OCI-LY1 (cell line): ENCODE results near the gene EDN1.

Experiments
- H2AFZ ChIP-seq: fragments of 200-600 bp; sonication (generic), shearing (Covaris generic); 2 replicates; pipeline ENCODE4 v1.6.0; 2014; ENCODE audit warnings: antibody characterized with exemption, mild to moderate bottlenecking, low read length
- H3F3A ChIP-seq: fragments of 200-600 bp; sonication (generic), shearing (Covaris generic); 2 replicates; pipeline ENCODE4 v1.6.0; 2014; ENCODE audit warnings: mild to moderate bottlenecking, antibody characterized with exemption, low read length, moderate library complexity; ENCODE audit not compliant: insufficient read depth
- H3K27ac ChIP-seq: fragments of 200-600 bp; sonication (generic); 2 replicates; pipeline ENCODE4 v1.5.1; 2014; ENCODE audit warnings: low read length, mixed run types, mild to moderate bottlenecking, low read depth; ENCODE audit not compliant: poor library complexity, severe bottlenecking
- H3K27me3 ChIP-seq: fragments of 200-600 bp; sonication (generic); 2 replicates; pipeline ENCODE4 v1.6.0; 2014; ENCODE audit warnings: antibody characterized with exemption, mild to moderate bottlenecking, low read length, moderate library complexity; ENCODE audit not compliant: insufficient read depth
- H3K36me3 ChIP-seq: fragments of 200-600 bp; sonication (generic); 2 replicates; pipeline ENCODE4 v1.6.1; 2014; ENCODE audit warnings: mild to moderate bottlenecking, antibody characterized with exemption, low read length, moderate library complexity, mixed read lengths; ENCODE audit not compliant: insufficient read depth
- H3K4me1 ChIP-seq: fragments of 200-600 bp; sonication (generic); 2 replicates; pipeline ENCODE4 v1.5.1; 2014; ENCODE audit warnings: mild to moderate bottlenecking, low read length, moderate library complexity; ENCODE audit not compliant: insufficient read depth, severe bottlenecking
- H3K4me2 ChIP-seq: fragments of 200-600 bp; sonication (generic), shearing (Covaris generic); 2 replicates; pipeline ENCODE4 v1.6.1; 2014; ENCODE audit warnings: low read length
- H3K4me3 ChIP-seq: fragments of 200-600 bp; sonication (generic); 2 replicates; pipeline ENCODE4 v1.5.1; 2014; ENCODE audit warnings: low read length, low read depth, mild to moderate bottlenecking, mixed read lengths; ENCODE audit not compliant: poor library complexity, severe bottlenecking
- H3K79me2 ChIP-seq: fragments of 200-600 bp; shearing (Covaris generic); 2 replicates; pipeline ENCODE4 v1.6.1; 2016; ENCODE audit warnings: mixed run types, low read length, mixed read lengths; ENCODE audit not compliant: insufficient read depth
- H3K9ac ChIP-seq: fragments of 200-600 bp; sonication (generic), shearing (Covaris generic); 2 replicates; pipeline ENCODE4 v1.6.1; 2014; ENCODE audit warnings: mild to moderate bottlenecking, low read length, mixed read lengths
- H3K9me2 ChIP-seq: fragments of 200-600 bp; sonication (generic), shearing (Covaris generic); 2 replicates; pipeline ENCODE4 v1.6.1; 2014; ENCODE audit warnings: low read depth, mild to moderate bottlenecking, low read length, mixed read lengths
- H3K9me3 ChIP-seq: fragments of 200-600 bp; shearing (Covaris generic); 2 replicates; pipeline ENCODE4 v1.6.1; 2014; ENCODE audit warnings: low read length, mixed read lengths
- H4K20me1 ChIP-seq: fragments of 200-600 bp; sonication (generic), shearing (Covaris generic); 2 replicates; pipeline ENCODE4 v1.6.0; 2016; ENCODE audit warnings: mild to moderate bottlenecking, low read length; ENCODE audit not compliant: insufficient read depth
- EZH2 ChIP-seq: fragments of 200-600 bp; sonication (generic), shearing (Covaris generic); IDR thresholded peaks from 2 replicates; pipeline ENCODE4 v1.8.0; 2017; ENCODE audit warnings: borderline replicate concordance, mixed run types, mild to moderate bottlenecking, antibody characterized with exemption, low read length, moderate library complexity, mixed read lengths
- TF ChIP-seq, protein P1 (sequence below): fragments of 200-600 bp; sonication (generic), shearing (Covaris generic); IDR thresholded peaks from 2 replicates; pipeline ENCODE4 v1.5.1; 2017; ENCODE audit warnings: mild to moderate bottlenecking, antibody characterized with exemption, low read length, moderate library complexity, mixed read lengths

The EDN1 gene

DNA sequence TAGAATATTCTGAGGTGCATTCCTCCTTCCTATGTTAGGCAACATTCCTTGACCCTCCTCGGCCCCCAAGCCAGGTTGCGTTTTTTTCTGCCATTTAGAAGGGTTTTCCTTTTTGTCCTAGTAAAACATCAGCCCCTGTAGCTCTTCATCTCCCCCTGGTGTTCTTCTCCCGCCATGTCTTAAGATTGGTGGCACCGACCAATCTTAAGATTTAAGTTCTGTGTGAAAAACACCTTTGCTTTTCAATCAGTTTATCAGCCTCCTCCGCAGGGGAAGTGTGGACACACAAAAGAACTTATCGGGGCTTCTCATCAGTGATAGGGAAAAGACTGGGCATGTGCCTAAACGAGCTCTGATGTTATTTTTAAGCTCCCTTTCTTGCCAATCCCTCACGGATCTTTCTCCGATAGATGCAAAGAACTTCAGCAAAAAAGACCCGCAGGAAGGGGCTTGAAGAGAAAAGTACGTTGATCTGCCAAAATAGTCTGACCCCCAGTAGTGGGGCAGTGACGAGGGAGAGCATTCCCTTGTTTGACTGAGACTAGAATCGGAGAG, 719 bp upstream of the EDN1 start:
- Histone ChIP-seq H4K20me1 (no peaks in the 10 kb centered on the region), H3F3A (no peaks in the 10 kb centered on the region), H3K79me2 (peaks cover 12% of the 10 kb centered on the region; the same call in 1 of the 2 replicates), H3K9me2 (no peaks in the 10 kb centered on the region), H3K9me3 (no peaks in the 10 kb centered on the region), H3K4me2 (peak overlapping the region; percentile 85), H3K27ac (no peak overlapping the region), H3K36me3 (peaks cover 11% of the 10 kb centered on the region; the same call in 1 of the 2 replicates), H2AFZ (peak overlapping the region; percentile 51; the same call in 1 of the 2 replicates), H3K27me3 (no peaks in the 10 kb centered on the region), H3K9ac (peak overlapping the region; percentile 63), H3K4me1 (peaks cover 40% of the 10 kb centered on the region), H3K4me3 (peak overlapping the region; percentile 61)
- TF ChIP-seq EZH2, result no peak
- TF ChIP-seq, protein P1, sequence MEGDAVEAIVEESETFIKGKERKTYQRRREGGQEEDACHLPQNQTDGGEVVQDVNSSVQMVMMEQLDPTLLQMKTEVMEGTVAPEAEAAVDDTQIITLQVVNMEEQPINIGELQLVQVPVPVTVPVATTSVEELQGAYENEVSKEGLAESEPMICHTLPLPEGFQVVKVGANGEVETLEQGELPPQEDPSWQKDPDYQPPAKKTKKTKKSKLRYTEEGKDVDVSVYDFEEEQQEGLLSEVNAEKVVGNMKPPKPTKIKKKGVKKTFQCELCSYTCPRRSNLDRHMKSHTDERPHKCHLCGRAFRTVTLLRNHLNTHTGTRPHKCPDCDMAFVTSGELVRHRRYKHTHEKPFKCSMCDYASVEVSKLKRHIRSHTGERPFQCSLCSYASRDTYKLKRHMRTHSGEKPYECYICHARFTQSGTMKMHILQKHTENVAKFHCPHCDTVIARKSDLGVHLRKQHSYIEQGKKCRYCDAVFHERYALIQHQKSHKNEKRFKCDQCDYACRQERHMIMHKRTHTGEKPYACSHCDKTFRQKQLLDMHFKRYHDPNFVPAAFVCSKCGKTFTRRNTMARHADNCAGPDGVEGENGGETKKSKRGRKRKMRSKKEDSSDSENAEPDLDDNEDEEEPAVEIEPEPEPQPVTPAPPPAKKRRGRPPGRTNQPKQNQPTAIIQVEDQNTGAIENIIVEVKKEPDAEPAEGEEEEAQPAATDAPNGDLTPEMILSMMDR, result peak; percentile 82

DNA sequence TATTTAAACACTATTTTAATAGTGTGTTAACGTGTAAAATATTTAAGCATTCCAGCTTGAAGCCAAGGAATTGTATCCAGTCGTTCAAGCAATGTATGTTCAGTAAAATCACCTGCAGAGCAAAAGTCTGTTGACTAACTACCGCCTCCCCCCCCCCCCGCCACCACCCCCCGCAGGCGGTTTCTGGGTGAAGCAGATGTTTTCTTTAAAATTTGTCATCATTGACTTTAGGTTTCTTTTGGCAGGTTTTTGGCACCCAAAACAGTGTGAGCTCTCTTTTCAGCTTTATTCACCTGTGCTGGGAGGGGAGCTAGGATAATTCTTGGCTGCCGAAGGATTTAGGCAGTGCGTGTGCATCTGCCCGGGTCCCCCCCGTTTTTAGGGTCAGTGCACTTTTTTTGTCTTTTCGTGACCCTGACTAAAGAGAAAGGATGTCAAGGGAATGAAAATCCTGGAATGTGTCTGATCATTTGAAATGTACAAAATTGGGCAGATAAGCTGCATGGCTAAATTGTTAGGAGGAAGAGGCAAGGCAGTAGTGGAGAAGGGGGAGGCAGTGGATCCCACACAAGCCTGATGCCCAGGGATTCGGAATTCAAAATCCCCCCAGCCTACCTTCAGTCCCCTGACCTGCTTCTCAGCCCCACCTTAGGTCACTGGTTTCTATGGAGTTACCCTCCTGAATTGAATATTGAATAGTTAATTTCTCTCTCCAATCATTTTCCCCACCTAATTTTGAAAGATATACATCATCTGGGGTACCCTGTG, 1.1 kb downstream of the EDN1 start:
- Histone ChIP-seq H3K4me2 (peak overlapping the region; percentile 85), H3K79me2 (peaks cover 12% of the 10 kb centered on the region; the same call in 1 of the 2 replicates), H3K9me2 (no peaks in the 10 kb centered on the region), H3K9me3 (no peaks in the 10 kb centered on the region), H2AFZ (no peak overlapping the region), H3F3A (no peaks in the 10 kb centered on the region), H4K20me1 (no peaks in the 10 kb centered on the region), H3K4me1 (peaks cover 40% of the 10 kb centered on the region), H3K27ac (peak overlapping the region; percentile 7), H3K36me3 (peaks cover 21% of the 10 kb centered on the region), H3K9ac (peak overlapping the region; percentile 63), H3K4me3 (peak overlapping the region; percentile 61), H3K27me3 (no peaks in the 10 kb centered on the region)
- no peak for TF ChIP-seq EZH2
- TF ChIP-seq, protein P1, result no peak

DNA sequence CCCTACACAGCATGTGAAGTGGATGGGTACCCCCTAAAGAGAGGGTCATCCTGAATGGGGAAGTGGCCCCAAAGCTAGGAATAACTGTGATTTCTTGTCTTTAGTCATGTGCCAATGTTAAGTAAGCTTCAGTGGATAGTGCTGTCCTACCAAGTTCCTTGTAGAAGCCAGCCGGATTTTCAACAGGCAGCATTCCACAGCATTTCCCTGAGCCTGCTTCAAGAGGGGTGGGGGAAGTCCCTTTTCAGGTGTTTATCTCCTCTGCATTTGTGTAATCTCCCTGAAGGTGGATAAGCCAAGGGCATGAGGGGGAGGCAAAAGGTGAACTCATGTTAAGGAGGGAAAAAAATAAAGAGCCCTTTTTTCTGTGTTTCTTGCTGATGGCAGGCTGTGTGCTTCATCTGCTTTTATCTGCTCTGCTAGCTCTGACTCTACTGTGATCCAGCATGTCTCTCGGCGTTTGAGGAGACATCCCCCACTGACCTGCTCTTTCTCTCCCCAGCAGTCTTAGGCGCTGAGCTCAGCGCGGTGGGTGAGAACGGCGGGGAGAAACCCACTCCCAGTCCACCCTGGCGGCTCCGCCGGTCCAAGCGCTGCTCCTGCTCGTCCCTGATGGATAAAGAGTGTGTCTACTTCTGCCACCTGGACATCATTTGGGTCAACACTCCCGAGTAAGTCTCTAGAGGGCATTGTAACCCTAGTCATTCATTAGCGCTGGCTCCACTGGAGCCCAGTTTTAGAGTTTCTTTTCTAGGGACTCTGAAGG, 1.9 kb downstream of the EDN1 start:
- no peak overlapping the region for H2AFZ ChIP-seq
- peak overlapping the region; percentile 85 for H3K4me2 ChIP-seq
- peaks cover 12% of the 10 kb centered on the region; the same call in 1 of the 2 replicates for H3K79me2 ChIP-seq
- no peaks in the 10 kb centered on the region for H3K9me3 ChIP-seq
- no peaks in the 10 kb centered on the region for H3K9me2 ChIP-seq
- peak overlapping the region; percentile 61 for H3K4me3 ChIP-seq
- no peaks in the 10 kb centered on the region for H4K20me1 ChIP-seq
- H3K27me3 ChIP-seq, result no peaks in the 10 kb centered on the region
- peak overlapping the region; percentile 7 for H3K27ac ChIP-seq
- H3K4me1 ChIP-seq, result peaks cover 40% of the 10 kb centered on the region
- H3K9ac ChIP-seq, result peak overlapping the region; percentile 63
- H3K36me3 ChIP-seq, result peaks cover 26% of the 10 kb centered on the region
- TF ChIP-seq, protein P1, result peak; percentile 46
- TF ChIP-seq EZH2, result no peak
- no peaks in the 10 kb centered on the region for H3F3A ChIP-seq
